NCI-H1105 treated with DMSO at 0.1 percent for 48 hours (cell line): ENCODE results near the gene NEB.

Source experiments
- DNase-seq: peaks from one replicate; lab custom pipeline; 2025; lab: John Stamatoyannopoulos, UW

The NEB gene

DNA sequence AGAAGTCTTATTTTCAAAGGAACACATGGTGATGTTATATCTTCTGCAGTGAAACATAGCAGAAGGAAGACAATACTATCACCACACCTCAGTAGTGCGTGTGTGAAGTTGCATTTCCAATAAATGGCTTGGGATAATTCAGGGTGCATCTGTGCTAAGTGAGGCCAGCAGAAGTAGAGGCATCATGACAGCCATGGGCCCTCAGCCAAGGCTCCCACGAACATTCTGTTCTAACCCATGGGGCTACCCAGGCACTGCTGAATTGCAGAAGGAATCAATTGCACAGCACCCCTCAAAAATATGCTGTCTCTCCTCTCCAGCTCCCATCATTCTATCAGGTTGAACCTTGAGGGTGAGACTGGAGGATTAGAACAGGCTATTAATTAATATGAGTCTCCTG, 185.1 kb downstream of the NEB start:
- no peak for DNase-seq

- DNase-seq, result no peak
Measured at GRCh38 chr2:151544449-151544848, 189.8 kb downstream of the NEB start.

GRCh38 chr2:151543876-151544275, 190.4 kb downstream of the NEB start:
- DNase-seq, result no peak

DNA sequence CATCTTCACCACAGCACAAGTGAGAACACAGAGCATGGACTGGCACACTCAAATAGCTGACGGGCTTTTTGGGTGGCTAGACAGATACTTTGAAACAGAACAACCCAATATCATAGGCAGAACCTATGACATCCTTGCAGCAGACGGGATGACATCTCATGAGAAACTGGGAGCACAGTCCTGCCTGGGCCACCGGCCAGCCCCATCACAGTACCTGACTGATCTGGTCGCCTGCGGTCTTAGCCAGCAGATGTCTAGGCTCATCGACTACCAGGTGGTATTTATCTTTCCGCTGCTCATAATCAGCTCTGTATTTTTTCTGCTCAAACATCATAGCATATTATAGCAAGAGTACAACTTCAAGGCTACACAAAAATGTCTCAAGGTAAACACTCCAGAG, 200.3 kb downstream of the NEB start:
- no peak for DNase-seq

GRCh38 chr2:151533127-151533526, 201.1 kb downstream of the NEB start:
- no peak for DNase-seq

DNA sequence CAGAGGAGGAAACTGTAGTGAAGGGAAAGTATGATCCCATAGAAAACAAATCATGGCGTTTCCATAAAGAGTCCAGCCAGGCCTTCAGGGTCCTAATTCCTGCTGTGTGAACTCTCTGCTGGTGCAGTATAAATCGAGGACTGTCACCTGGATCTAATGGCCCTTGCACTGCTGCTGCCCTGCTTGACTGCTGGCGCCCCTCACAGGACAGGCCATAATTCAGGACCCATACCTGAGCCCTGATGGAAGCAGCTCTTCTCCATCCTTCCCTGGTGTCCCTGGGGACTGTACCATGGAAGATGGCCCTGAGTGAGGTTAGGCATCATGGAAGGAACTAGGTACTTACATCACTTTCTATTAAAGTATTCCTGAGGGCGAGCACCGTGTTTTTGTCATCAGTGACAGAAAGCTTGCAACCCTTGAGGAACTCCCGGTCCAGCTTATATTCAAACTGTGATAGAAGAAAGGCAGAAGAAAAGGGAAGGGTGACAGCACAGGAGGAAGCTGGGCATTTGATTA, 207.6 kb downstream of the NEB start:
- no peak for DNase-seq

DNA sequence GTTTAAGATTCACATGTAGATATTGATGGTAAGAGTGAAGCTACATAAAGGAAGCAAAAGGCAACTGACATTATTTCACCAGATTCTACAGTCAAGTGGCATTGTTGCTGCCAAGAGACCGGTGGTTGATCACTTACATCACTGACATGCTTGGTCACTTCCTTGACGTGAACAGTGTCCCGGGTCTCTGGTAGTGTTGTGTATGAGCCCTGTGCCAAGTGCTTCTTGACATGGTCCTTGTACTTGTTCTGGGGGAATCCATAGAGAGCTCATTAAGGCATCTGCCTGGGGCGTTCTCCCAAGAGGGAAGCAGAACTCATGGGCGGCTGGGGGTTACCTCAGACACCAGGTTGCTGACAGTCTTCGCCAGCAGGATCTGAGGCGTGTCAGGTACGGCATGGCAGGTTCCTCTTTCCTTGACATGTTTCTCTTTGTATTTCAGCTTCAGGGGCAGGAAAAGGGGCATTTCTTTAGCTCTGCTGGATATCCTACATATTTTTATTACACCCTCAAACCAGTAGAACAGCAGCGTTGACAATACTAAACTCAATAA, 208.4 kb downstream of the NEB start:
- no peak for DNase-seq

DNA sequence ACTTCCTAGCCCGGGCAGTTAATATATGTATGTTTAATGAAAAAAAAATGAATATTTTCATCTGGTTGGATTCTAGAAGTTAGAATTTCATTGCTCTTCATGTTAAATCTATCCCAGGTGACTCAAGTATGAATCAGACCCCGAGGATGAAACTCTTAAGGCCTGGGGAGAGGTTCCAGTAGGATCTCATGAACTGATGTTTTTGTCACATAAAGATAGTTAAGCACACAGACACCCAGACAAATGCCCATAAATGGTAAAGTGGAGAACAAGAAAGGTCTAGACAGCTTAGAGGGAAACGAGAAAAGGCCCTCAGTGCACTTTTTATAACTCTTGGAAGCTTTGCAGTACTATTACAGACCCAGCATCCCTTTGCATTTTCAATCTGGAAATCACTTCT, 210.4 kb downstream of the NEB start:
- no peak for DNase-seq

DNA sequence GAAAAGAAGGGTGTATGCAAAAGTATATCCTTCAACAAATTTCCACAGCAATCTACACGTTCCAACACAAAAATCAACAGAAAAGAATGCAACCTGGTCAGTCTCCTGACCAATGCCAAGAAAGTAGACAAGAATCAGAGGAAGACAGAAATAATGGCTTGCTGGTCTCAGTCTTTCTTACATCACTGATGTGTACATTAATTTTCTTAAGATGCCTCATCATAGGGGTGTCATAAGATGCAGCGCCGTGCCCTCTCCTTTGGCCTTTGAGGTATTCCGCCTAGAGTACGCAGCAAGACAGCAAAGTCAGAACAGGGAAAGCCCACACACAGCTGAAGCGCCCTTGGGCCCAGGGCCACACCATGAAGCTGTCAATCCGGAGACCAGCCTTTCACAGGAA, 211.7 kb downstream of the NEB start:
- DNase-seq, result no peak

DNA sequence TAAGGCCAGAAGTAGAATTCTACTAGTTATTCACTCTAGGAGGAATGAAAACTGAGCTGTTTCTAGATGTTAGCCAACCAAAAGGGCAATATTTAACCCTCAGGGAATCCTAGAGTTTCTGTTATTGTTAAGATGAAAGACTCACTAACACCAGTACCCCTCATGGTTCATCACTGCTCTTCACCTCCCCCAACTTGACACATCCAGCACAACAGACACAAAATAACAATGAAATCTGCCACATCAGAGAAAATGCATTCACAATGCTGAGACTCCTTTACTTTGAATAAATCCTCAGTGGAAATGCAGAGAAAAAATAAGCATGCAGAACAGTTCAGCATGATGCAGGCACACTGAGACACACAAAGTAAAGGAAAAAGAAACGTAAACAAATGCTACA, 213.3 kb downstream of the NEB start:
- DNase-seq, result no peak

- no peak for DNase-seq
Measured at GRCh38 chr2:151518802-151519201, 215.5 kb downstream of the NEB start.

GRCh38 chr2:151508519-151508918, 225.8 kb downstream of the NEB start:
- DNase-seq, result no peak

- no peak for DNase-seq
Measured at GRCh38 chr2:151506170-151506569, 228.1 kb downstream of the NEB start.

DNA sequence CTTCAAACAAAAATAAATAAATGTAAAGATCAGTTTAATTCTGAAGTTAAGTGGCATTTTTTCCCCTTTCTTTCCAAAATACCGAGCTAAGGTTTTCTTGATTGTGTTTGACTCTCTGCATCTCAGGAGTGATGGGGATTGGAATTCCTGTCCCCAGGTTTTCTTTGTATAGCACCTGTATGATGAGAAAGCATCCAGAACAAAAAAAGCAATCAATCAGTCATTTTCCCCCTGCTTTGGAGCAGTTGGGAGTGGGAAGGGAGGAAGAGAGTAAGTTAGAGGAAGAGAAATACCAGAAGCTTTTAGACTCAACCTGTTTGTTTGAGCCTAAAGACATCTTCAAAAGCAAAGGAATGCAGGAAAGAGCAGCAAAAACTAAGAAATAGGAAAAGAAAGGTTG, 236.1 kb downstream of the NEB start:
- no peak for DNase-seq

DNA sequence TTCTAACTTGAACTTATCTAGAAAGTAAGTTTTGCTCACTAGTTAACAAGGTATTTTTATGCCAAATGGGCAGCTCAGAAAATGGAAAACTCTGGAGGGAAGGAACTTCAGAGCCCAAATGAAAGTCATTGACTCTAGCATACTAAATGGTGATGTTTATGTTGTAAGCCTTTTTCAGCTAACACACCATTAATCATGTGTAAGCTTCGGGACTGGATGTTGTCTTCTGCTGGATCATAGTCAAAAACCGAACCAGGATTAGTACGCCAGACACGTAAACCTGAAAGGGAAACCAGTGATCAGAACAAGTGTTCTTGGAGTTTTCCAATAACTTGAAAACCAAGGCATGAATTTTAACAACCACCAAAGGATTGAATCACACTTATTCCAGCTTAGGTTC, 242.8 kb downstream of the NEB start:
- DNase-seq, result no peak

DNA sequence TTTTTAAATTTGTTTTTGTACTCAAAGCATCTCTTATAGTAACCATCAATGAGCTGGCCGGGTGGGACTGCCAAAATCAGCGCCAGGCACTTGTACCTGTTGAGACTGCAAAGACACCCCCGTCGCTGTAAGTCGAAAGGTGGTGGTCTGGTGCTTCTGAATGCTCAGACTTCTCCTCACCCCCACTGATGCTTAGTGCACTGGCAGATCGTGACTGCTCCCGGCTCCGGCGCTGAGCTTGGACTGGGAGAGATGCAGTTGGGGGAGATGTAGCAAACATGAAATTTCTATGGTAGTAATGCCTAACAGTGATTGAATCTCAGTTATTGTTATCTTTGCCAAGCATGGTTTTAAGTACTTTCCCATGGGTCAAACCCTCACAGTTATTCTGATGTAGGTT, 244.0 kb downstream of the NEB start:
- DNase-seq, result no peak

DNA sequence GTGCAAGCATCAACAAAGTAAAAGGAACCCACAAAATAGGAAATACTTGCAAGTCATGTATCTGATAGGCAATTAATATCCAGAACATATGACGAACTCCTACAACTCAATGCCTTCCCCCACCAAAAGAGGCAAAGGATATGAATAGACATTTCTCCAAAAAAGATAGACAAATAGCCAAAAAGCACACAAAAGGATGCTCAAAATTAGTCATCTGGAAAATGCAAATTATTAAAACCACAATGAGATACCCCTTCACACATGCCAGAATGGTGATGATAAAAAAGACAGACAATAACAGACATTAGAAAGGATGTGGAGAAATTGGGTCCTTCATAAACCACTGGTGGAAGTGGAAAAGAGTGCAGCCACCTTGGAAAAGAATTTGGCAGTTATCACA, 248.2 kb downstream of the NEB start:
- no peak for DNase-seq

DNA sequence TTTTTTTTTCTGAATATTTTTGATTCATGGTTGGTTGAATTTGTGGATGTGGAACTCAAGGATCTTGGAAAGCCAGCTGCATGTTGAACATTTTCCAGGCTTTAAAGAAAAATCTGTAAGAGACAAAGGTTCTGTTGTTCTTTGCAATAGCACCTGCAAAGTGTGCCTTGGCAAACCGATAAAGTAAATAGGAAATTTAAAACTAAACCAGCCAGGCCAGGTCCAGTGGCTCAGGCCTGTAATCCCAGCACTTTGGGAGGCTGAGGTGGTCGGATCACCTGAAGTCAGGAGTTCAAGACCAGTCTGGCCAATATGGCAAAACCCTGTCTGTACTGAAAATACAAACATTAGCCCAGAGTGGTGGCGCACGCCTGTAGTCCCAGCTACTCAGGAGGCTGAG, 250.2 kb downstream of the NEB start:
- no peak for DNase-seq

GRCh38 chr2:151483546-151483945, 250.7 kb downstream of the NEB start:
- DNase-seq, result no peak

- DNase-seq, result no peak
Measured at GRCh38 chr2:151482171-151482725, 252.0 kb downstream of the NEB start.

GRCh38 chr2:151481744-151482143, 252.5 kb downstream of the NEB start:
- no peak for DNase-seq

GRCh38 chr2:151478011-151478410, 256.3 kb downstream of the NEB start:
- no peak for DNase-seq

- DNase-seq, result no peak
Measured at GRCh38 chr2:151476287-151476686, 258.0 kb downstream of the NEB start.

- DNase-seq, result no peak
Measured at GRCh38 chr2:151475071-151475470, 259.2 kb downstream of the NEB start.
